Omental fat pad (tissue), 4 donors: ENCODE measurements around the gene CCDC63. TPM values are rescaled to one million over a fixed set of nuclear protein-coding genes. Genes with fewer than 3 reads are reported as not detected.

Experiments used
- ATAC-seq: fragments of 150-250 bp; one replicate; pipeline ENCODE4 v1.9.1; 2016; ENCODE audit warnings: mild to moderate bottlenecking, moderate library complexity; ENCODE audit not compliant: low FRiP score
- DNase-seq: peaks from one replicate; pipeline ENCODE4 v3.0.0-alpha.2; 2019; ENCODE audit warnings: low spot score
- CTCF ChIP-seq, 3 donors: fragments of 450-650 bp; IDR thresholded peaks; one replicate each; pipeline ENCODE4 v1.5.1; 2016 to 2017; ENCODE audit warnings: antibody characterized with exemption in 3 of 3, mild to moderate bottlenecking in 3 of 3, moderate library complexity in 2 of 3
- total RNA-seq, 4 donors: library from RNA; depleted of rRNA; stranded (reverse); fragments of >200 nt; gene quantifications; one replicate each; pipeline ENCODE4 v1.1.0, GENCODE V29; 2016

The CCDC63 gene
- total RNA-seq, 4 donors from 2014 or later, result not detected

GRCh38 chr12:110821917-110822316 is 24.9 kb upstream of the CCDC63 start:
- TF ChIP-seq CTCF (IDR thresholded peaks at IDR 0.05), result no peak
- DNase-seq (no peak), ATAC-seq (no peak)

- ATAC-seq (no peak), DNase-seq (no peak)
- TF ChIP-seq CTCF (IDR thresholded peaks at IDR 0.05), result no peak
These were observed 23.9 kb upstream of the CCDC63 start for GRCh38 chr12:110822821-110823415.

GRCh38 chr12:110824342-110824741 is 22.4 kb upstream of the CCDC63 start:
- TF ChIP-seq CTCF (IDR thresholded peaks at IDR 0.05), result no peak
- ATAC-seq, result no peak
- no peak for DNase-seq

DNA sequence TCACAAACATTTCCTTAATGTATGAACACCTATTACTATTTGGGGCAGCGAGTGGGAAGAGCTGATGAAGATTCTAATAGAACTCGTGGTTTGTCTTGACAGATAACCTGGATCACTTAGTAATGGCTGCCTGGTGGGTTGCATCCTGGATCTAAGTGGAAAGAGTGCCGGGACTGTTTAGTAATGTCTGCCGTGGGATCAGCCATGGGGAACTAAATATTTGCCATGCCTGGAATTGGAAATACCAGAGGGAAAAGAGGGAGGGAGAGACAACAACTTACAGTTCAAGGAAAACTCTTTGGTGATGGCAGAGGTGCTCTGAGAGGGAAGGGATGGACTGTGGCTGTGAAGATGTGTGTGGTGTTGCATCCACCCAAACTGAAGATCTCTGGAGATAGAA is 21.3 kb upstream of the CCDC63 start:
- no peak for TF ChIP-seq CTCF (IDR thresholded peaks at IDR 0.05)
- DNase-seq (no peak), ATAC-seq (no peak)

DNA sequence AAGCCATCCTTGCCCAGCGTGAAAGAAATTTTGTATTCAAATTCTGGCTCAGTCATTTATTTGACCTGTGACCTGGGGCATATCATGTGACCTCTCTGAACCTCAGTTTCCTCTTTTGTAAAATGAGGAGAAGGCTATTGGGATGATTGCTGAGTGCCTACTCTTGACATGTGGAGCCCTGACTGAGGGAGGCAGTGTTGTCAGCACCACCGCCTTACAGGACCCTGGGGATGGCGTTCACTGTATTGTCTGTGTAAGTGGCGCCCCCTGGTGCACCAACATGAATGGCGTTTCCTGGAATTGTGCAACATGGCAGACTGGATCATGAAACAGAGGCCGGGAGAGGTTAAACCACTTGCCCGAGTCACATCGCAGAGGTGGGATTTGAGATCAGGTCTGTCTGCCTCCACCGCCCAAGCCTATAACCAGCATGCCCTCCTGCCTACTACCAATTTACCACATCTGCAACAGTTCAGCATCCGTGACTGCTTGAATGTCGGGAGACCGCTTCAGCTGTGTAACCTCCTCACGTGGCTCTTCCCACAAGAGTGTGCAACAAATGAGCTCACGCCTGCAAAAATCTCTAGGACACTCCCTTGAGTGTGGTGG is 20.1 kb upstream of the CCDC63 start:
- DNase-seq (peak; percentile 94), ATAC-seq (peak; percentile 41)
- TF ChIP-seq CTCF (IDR thresholded peaks at IDR 0.05), result peak in 2 of 3 donors; percentile 79 to 80

- no peak for TF ChIP-seq CTCF (IDR thresholded peaks at IDR 0.05)
- no peak for ATAC-seq
- no peak for DNase-seq
These were observed 17.5 kb upstream of the CCDC63 start for GRCh38 chr12:110829308-110829707.

DNA sequence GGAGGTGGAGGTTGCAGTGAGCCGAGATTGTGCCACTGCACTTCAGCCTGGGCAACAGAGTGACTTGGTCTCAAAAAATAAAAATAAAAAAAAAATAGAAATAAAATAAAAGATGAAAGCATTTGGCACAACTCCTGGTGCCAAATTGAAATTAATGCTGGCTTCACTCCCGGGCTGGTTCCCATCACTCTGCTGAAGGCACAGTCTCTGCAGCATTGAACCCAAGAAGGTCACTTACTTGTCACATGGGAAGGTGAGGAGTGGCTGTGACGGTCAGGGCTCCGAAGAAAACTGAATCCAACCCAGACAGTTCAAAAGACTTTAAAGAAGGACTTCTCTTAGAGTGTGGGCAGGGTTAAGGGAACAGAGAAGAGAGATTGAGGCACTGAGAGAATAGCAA is 10.5 kb upstream of the CCDC63 start:
- no peak for DNase-seq
- TF ChIP-seq CTCF (IDR thresholded peaks at IDR 0.05), result no peak
- ATAC-seq, result no peak
